NCI-H446 (cell line): Measurements from ENCODE around the gene UPK1A.

Source experiments
- DNase-seq, 2 experiments: peaks; one replicate each; lab custom pipeline; 2025; lab: John Stamatoyannopoulos, UW

Gene UPK1A

GRCh38 chr19:35693422-35693821 is 27.1 kb downstream of the UPK1A start:
- DNase-seq = no peak

- peak; percentile 87 to 94 for DNase-seq
These were observed 27.7 kb downstream of the UPK1A start for GRCh38 chr19:35693835-35694599.

- DNase-seq = no peak
These were observed 29.6 kb downstream of the UPK1A start for GRCh38 chr19:35695895-35696422.

- DNase-seq = no peak
These were observed 30.5 kb downstream of the UPK1A start for GRCh38 chr19:35696835-35697234.

- peak; percentile 97 to 100 for DNase-seq
These were observed 36.1 kb downstream of the UPK1A start for GRCh38 chr19:35702223-35703012.

GRCh38 chr19:35703343-35703742 is 37.0 kb downstream of the UPK1A start:
- DNase-seq = no peak

GRCh38 chr19:35704218-35704617 is 37.9 kb downstream of the UPK1A start, which contains the start of gene ZBTB32:
ZBTB32 (plus strand) TSS chr19:35704558; CDS start chr19:35714627, 10,069 bp downstream.
- no peak for DNase-seq

GRCh38 chr19:35708391-35708790 is 42.1 kb downstream of the UPK1A start:
- no peak for DNase-seq

- no peak for DNase-seq
These were observed 44.7 kb downstream of the UPK1A start for GRCh38 chr19:35710784-35711723.

GRCh38 chr19:35712567-35713505 is 46.5 kb downstream of the UPK1A start:
- DNase-seq = no peak

- DNase-seq = no peak
These were observed 47.2 kb downstream of the UPK1A start for GRCh38 chr19:35713506-35713850.

GRCh38 chr19:35713904-35714495 is 47.7 kb downstream of the UPK1A start:
- DNase-seq = no peak

- no peak for DNase-seq
These were observed 48.5 kb downstream of the UPK1A start for GRCh38 chr19:35714601-35715354.

- no peak for DNase-seq
These were observed 49.1 kb downstream of the UPK1A start for GRCh38 chr19:35715355-35715809.

- DNase-seq = no peak
These were observed 49.9 kb downstream of the UPK1A start for GRCh38 chr19:35715981-35716800.

GRCh38 chr19:35716801-35717664 is 50.7 kb downstream of the UPK1A start:
- peak; percentile 74 to 93 for DNase-seq

GRCh38 chr19:35717665-35718344 is 51.5 kb downstream of the UPK1A start, which contains the start of gene KMT2B:
KMT2B (plus strand) TSS chr19:35718003; CDS start chr19:35718019, 16 bp downstream.
- peak in 1 of 2 experiments; percentile 98 for DNase-seq
